HG03103 (cell line): ENCODE data around the gene TENT4A.

ENCODE experiments used
- ATAC-seq: cut with Tn5 transposase; IDR thresholded peaks from one replicate; pipeline ENCODE4 v1.9.1; 2021; ENCODE audit warnings: low read depth; ENCODE audit not compliant: unreplicated experiment

The TENT4A gene

DNA sequence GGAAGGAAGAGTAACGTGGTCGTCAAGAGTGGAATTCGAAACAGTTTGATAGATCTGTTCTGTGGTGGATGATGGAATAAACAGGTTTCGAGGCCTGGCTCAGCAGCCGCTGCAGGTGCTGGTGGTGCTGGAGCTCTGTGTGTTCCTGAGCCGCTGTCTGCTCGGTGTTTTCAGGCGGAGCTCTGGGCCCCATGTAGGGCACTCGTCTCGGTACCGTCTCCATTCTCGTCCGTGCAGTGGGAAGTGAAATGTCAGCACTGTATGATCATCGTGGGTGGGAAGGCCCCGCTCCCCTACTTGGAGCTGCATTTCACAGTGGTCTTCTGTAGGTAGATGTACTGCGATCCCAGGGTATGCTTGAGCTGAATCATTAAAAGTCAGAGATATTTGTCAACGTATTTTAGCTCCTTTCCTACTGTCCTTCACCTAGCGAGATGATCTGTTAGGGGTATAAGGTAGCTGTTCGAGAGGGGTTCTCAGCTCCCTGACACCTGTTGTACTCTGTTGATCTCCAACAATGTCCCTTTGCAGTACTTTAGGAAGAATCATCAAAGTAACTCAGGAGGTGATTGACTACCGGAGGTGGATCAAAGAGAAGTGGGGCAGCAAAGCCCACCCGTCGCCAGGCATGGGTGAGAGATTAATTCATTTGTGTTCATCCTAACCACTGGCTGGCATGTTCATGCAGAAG, 35.9 kb downstream of the TENT4A start:
- no peak for ATAC-seq

DNA sequence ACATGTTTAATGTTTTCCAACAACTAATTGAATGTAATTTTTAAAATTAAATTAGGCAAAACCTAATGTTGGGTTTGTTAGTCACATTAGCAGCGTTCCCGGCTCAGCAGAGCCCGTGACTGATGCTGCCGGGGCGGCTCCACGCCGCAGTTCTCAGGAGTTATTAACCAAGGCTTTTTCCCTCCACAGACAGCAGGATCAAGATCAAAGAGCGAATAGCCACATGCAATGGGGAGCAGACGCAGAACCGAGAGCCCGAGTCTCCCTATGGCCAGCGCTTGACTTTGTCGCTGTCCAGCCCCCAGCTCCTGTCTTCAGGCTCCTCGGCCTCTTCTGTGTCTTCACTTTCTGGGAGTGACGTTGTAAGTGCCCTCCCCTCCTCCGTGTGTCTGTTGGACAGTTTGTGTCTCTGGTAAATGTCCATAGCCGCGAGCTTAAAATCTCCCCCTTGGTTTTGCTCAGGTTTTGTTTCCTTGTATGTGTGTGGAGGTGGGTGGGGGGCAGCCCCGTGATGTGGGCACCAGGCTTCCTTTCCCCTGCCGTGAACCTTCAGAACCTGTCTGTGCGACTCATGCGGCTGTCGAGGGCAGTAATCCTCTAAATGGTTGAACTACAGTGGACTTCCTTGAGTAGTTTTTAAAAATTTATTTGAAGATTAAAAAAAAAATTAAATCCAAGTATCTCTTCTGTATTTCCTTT, 37.1 kb downstream of the TENT4A start:
- no peak for ATAC-seq

DNA sequence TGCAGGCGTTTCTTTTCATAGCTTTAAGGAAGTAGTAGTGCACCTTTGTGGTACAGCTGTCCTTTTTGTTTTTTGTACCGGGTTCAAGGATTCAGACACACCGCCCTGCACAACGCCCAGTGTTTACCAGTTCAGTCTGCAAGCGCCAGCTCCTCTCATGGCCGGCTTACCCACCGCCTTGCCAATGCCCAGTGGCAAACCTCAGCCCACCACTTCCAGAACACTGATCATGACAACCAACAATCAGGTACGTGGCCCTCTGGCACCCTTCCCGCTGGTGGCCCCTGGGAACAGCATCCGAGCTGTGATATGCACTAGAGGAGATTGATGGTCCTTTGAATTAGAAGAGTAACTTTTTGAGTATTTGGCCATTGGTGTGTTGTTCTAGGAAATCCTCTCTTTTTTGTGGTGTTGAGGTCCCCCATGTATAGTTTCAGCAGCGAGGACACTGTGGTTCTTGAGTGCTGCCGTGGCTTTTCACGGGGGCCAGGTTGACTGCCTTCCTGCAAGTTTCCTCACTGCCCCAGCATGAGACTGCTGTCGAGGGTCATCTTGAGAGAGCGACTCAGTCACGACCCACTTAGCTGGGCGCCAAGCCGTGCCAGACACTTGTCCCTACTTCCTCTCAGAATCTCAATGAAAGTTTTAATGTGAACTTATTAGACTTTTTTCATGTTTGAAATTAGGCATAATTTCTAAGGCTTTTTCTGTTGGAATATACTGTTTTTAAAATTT, 37.9 kb downstream of the TENT4A start:
- no peak for ATAC-seq

DNA sequence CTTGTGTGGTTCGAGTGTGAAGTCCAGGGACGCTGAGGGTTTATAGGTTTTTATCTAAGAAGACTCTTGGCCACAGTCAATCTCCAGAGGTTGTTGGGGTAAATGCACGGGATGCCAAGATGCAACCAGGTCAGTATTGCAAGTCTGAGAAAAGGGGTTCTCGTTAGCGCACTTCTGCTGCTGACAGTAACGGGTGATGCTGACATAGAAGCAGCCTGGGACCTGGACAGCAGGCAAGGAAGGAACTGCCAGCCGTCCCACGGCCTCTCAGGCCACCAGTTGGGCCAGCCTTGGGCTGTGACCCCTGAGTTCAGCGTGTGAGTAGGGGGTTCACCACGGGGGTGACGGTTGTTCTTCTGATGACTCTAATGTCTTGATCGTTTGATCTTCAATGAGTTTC, 39.0 kb downstream of the TENT4A start:
- ATAC-seq, result no peak

DNA sequence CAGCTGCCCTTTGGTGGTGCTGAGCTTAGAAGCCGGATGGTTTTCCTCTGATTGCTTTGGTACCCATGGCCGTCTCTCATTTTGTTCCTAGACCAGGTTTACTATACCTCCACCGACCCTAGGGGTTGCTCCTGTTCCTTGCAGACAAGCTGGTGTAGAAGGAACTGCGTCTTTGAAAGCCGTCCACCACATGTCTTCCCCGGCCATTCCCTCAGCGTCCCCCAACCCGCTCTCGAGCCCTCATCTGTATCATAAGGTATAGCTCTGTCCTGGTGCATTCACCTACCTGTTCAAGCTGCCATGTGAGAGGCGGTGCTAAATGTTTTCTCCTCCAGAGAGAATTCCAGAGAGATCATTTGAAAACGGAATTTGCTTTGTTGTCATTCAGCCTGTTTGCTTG, 39.5 kb downstream of the TENT4A start:
- ATAC-seq, result no peak

DNA sequence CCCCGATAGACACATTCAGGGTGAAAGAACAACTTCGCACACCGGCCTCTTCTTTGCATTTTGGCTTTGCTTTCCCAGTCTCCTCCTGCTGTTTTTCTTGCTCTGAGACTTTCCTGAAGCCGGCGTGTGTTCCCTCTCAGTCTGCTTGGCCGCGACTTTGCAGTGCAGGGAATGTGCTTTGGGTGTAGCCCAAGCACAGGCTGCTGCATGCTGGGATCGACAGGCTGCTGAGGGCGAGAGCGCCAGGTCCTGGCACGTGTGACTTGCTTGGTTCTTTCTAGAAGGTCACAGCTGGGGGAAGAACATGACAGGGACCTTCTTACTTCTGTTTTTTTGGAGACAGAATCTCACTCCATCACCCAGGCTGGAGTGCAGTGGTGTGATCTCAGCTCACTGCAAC, 40.6 kb downstream of the TENT4A start:
- ATAC-seq, result no peak

DNA sequence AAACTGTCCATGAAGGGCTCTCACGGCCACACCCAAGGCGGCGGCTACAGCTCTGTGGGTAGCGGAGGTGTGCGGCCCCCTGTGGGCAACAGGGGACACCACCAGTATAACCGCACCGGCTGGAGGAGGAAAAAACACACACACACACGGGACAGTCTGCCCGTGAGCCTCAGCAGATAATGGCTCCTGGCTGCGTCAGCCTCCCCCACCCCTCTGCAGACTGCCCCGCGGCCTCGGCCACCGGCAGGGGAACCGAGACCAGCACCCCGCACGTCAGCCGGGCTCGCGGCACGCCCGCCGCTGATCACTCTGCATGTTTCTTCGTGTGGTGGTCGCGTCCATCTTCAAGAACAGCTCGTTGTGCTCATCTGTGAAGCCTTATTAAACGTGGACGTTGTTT, 41.5 kb downstream of the TENT4A start:
- ATAC-seq, result no peak

DNA sequence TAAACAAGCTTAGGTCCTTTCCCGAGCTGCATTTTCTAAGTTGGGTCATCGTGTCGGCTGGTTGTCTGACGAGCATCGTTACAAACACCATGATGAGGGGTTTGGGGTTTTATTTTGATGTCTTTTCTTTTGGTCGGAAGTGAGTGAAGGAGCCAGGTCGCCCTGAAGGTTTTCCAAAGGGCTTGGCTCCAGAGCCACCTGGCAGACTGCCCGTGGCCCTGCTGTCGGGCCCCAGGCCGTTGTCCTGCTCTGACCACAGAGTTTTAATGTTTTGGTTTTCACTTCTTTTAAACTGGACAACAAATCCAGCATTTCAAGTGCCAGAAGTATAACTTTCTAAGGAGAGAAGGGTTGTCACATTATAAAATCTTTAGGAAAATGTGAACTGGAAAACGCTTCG, 42.3 kb downstream of the TENT4A start:
- no peak for ATAC-seq

DNA sequence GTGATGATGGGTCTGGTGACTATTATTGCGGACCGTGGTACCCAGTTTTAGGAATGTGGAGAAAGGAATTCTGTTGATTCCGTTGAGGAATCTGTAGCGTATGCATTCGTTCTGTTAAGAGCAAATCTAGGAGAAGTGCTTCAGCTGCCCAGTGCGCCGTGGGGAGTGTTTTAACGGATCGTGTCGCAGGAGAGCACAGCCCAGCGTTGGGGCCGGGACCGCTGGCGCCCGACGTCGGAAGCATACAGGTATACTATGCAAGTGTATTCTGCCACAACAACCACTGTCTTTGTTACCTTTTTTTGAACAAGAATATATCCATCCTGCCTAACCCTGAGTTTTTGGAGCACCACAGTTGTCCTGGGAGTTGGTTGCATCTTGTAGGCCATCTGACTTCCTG, 42.7 kb downstream of the TENT4A start:
- no peak for ATAC-seq

DNA sequence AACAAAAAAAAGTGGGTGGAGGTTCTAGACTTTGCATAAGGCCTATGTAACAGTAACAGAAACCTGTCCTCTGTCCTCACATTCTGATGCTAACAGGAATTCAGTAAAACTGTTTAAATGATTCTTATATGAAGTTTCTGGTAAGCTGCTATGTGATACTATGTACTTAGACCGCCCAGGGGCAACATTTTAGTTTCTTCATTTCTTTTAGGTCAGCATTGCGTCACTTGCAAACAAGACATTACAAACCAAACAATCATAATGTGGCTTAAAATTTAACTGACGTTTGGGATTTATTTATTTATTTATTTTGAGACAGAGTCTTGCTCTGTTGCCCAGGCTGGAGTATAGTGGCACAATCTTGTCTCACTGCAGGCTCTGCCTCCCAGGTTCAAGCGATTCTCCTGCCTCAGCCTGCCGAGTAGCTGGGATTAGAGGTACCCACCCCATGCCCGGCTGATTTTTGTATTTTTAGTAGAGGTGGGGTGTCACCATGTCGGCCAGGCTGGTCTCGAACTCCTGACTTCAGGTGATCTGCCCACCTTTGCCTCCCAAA, 44.3 kb downstream of the TENT4A start:
- no peak for ATAC-seq

DNA sequence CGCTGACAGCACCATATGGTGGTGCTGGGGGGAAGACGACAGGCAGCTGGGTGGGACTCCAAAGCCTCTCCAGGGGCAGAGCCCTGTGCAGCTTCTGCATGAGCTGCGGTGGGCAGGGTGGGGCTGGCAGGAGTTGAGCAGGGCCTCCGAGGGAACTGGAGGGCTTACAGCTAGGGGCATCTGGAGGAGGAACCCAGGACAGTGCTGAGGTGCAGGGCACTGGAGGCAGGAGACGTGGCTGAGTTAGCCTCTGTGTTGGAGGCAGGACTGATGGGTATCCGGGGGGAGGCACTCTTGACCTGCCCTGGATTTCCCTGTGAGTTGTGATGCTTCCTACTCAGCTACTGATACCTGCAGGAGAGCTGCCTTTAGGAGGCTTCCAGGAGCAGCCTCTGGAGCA, 45.0 kb downstream of the TENT4A start:
- no peak for ATAC-seq

DNA sequence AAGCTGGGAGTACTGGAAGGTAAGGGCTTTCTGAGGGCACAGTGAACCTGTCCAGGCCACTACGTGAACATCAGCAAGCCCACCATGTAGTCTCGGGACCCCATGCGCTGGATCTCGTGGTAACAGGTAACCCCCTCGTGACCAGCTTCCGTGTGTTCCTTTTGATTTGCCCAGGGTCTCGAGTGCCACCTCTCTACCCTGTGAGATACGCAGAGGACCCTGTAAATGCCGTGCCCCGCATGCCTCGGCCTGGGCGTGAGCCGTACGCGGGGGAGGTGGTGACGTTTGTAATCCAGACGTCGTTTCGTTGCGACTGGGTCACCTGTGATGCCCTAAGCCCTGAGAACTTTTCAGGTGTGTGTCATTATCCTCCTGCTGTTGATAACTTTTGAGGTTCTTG, 45.5 kb downstream of the TENT4A start:
- ATAC-seq, result no peak

DNA sequence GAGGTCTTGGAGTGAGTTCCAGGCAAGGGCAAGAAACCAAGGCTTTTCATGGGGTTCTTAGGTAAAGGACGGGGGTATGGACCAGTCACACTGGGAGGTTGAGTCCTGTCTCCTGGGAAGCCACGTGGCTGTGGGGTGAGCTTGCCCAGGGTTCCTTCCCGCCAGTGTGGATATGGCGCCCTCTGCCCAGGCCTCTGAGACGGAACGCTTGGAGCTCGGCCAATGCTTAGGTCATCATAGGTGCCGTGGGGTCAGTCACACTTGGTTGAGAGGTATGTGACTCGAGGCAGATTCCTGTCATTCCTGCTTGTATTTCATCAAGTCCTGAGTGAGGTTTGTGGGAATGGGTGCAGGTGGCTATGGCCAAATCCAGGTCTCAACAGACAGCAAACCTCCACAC, 46.2 kb downstream of the TENT4A start:
- no peak for ATAC-seq

DNA sequence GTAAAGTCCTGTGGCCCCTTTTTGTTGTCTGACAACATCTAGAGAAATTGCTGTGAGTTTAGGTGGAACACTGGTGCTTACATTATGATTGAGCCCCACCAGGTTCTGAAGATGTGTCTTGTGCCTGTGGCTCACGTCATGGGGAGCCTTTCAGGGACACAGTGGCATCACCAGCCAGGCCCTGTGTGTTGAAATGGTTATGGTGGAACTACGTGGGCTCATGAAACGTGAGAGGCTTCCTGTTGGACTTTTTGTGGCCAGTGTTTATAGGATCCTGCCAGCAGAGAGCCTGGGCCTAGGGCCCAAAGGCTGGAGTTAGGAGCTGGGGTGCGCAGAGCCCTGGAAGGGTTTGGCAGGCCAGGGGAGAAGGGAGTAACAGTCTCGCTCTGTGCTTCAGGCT, 46.8 kb downstream of the TENT4A start:
- no peak for ATAC-seq

DNA sequence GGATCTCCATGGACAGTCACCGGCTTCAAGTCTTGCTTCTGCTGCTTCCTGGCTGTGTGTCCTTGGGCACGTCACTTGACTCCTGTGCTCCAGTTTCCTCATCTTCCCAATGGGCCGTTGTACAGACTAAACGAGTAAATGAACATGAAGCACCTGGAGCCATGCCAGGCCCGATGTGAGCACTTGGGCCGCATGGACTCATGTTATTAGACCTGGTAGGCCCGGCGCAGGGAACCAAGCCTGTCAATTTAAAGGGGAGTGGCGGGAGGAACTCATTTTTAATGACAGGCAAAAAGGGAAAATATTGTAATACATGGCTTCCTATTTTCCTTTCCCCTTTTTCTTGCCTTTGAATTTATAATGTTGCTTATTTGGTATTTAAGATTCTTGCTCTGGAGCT, 47.5 kb downstream of the TENT4A start:
- ATAC-seq, result no peak

DNA sequence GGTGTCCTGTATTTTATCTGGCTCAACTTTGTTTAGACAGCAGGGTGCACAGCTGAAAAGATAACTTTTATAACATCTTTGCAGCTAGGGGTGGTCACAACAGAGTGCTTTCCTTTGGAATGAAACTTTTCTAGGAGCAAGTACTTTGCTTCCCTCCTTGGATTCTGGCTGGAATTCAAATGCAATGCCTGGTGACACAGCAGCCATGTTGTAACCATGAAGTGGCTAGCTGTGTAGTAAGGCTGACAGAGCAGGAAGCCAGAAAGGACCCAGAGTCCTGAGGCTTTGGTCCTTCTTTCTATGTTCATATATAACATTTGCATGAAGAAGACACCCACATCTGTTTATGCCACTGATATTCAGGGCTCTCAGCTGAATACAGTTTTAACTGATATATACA, 48.1 kb downstream of the TENT4A start:
- no peak for ATAC-seq

DNA sequence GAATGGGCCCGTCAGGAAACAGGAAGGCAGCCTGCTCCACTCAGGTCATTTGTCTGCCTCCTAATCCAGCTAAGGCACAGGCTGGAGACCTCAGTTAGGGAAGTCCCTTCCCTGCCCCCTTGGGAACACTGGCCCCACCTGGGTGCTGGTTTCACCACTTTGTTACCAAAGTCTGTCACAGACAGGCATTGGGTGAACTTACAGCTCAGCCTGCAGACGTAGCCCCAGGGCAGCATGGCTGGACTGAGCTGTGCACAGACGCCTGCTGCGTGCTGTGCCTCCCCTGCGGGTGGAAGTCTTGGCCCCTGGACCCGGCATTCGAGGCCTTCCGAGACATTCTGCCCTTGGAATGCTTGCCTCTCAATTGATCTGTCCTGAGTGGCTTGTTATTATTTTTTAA, 48.9 kb downstream of the TENT4A start:
- ATAC-seq, result no peak

DNA sequence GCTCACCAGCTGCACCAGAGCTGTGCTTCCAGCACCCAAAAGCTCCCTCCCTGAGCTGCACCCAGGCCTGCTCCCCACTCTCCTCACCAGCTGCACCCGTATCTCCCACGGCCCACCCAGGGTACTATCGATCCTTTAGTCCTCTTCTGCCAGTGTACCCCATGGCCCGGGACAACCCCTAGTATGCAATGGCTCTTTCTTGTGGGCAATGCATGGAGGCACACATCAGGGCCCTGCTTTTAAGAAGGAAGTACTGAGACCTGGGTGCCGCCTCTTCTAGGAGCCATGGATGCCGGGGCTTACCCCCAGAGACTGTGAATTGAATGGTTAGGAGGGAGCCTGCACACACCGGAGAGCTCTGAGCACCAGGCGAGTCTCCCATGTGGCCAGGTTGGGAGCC, 49.5 kb downstream of the TENT4A start:
- ATAC-seq, result no peak

DNA sequence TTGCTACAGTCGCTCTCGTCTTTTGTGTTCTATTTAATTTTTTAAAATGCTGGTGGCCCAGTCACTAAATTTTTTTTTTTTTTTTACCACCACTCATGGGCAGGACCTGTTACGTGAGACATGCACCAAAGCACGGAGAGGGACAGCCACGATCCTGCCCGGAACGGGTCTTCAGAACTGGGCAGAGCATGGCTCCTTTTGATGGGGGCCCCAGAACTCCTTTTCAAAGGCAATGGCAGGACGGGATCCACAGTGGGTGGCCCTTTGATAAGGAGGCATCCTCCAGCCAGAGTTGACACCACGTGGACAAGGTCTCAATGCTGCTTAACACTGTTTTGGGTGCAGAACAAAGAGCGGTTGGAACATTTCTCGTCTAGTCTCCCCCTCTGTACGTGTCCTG, 50.0 kb downstream of the TENT4A start:
- ATAC-seq, result no peak

DNA sequence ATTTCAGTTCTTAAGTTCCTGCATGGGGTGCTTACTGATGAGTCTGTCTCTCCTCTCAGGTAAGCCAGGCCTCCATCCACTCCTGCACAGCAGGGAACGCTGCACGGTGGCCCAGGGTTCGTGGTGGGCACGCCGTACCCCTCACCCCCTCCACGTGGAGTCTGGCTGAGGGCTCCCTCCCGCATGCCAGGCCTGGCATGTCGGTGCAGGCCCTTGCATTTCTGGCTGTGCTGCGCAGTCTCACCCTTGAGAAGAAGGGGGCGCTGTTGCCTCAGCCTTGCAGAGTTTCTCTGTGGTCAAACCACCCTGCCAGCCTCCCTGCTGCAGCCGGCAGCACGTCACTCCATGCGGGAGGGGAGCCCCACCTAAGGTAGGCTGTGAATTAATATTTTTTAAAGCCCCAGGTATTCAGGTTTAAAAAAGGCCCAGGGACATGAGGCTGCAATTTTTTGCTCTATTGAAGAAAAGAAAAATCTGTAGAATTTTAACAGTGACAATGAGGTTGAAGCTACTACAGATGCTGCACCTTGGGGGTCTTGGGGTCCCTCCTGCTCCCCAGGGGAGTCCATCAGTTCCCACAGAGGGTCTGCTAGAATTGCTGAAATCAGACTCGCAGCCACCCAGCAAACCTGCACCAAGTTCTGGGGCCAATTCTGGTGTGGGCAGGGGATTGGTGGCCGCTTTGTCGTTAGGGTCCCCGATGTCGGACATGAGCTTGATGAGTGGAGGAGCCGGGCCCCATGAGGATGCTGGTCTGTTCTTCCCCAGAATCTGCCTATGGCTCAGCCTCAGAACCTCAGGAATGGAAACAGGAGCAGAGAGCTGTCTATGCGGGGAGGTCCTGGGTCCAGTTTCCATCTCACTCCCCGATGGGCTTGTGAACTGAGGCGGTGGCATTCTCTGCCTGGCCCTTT, 52.6 kb downstream of the TENT4A start:
- ATAC-seq, result peak; percentile 89
